Ovary (tissue), 9 donors: Measurements from ENCODE around the gene IL15. TPM values are rescaled to one million over a fixed set of nuclear protein-coding genes. Genes with fewer than 3 reads are reported as not detected.

ENCODE experiments used
- DNase-seq, 5 donors: peaks; one replicate each; pipeline ENCODE4 v3.0.0-alpha.2; 2019 to 2020
- H3K27ac ChIP-seq, 2 donors: fragments of 200-600 bp; one replicate each; pipeline versions ENCODE4 v1.5.1 to v1.8.0; 2019 to 2022
- H3K27me3 ChIP-seq: fragments of 200-600 bp; one replicate; pipeline ENCODE4 v1.8.0; 2022
- H3K36me3 ChIP-seq: fragments of 200-600 bp; sonication (generic); one replicate; pipeline ENCODE4 v1.5.1; 2019
- H3K4me1 ChIP-seq: one replicate; pipeline ENCODE4 v1.8.1; 2013; ENCODE audit warnings: mild to moderate bottlenecking, moderate library complexity; ENCODE audit not compliant: insufficient read depth
- H3K4me3 ChIP-seq: fragments of 200-600 bp; sonication (generic); one replicate; pipeline ENCODE4 v1.5.1; 2017
- H3K9me3 ChIP-seq, 2 donors: fragments of 200-600 bp in 1 of 2; sonication (generic) in 1 of 2; one replicate each; pipeline versions ENCODE4 v1.5.1 to v1.8.1; 2013 to 2019; ENCODE audit warnings: mild to moderate bottlenecking in 1 of 2, moderate library complexity in 1 of 2
- EP300 ChIP-seq: sonication (generic); formaldehyde crosslinking; IDR thresholded peaks from one replicate; pipeline ENCODE4 v1.6.1; 2017; ENCODE audit warnings: antibody characterized with exemption
- POLR2A ChIP-seq: fragments of 450-650 bp; IDR thresholded peaks from one replicate; pipeline ENCODE4 v1.6.1; 2017; ENCODE audit warnings: antibody characterized with exemption, mild to moderate bottlenecking, moderate library complexity
- WGBS, 3 donors: extraction: QIAGEN DNeasy Blood & Tissue Kit in 1 of 3; methylation state at CpG; one replicate each; pipeline versions ENCODE4 v1.1.5 to v1.1.7; 2013 to 2017; 5-methylcytosine and 5-hydroxymethylcytosine counted together
- intact Hi-C, 4 donors: fragments of 100-400 bp; cut with DNase I; formaldehyde crosslinking; loops; one replicate each; pipeline versions ENCODE4 v1.11.0 to v1.15.1; 2022 to 2023
- polyA plus RNA-seq, 2 donors: library from polyadenylated mRNA; stranded (reverse); fragments of 200-250 nt in 1 of 2; fragments of 350-450 nt in 1 of 2; fragmentation: Illumina TruSeq in 1 of 2; extraction: RNeasy Lipid Tissue Mini Kit (QIAGEN cat#74804) in 1 of 2; gene quantifications; one replicate each; pipeline ENCODE4 v1.2.3, GENCODE V29; 2013 to 2014
- total RNA-seq, 7 donors: library from RNA; depleted of rRNA in 2 of 7; stranded (reverse); fragments of >200 nt in 2 of 7; fragmentation: NEBNext Ultra II Directional in 3 of 7; extraction: Animal tissue kit (Norgen Biotek cat#: 25700) in 3 of 7; gene quantifications; one replicate each; pipeline versions ENCODE4 v1.1.0 to v1.2.4, GENCODE V29; 2016 to 2023
- TF ChIP-seq, protein P1 (sequence below), 3 donors: fragments of 450-650 bp in 2 of 3; fragments of 200-600 bp in 1 of 3; IDR thresholded peaks; one replicate each; pipeline versions ENCODE4 v1.5.1 to v1.8.0; 2016 to 2022; ENCODE audit warnings: antibody characterized with exemption in 3 of 3, mild to moderate bottlenecking in 1 of 3
- donor health status: DM: no; HTN: no; CAD: no; lungs with moderate emphysema.
- donor health status: DM: no; HTN: no; CAD: no.
- donor health status: Bipolar disorder and iron deficiency.
- donor health status: DM: yes; HTN: yes; CAD: no.
- donor health status: DM: no; HTN: no; CAD: no.
- donor health status: DM: yes; HTN: yes; CAD: no.

Gene IL15
- total and polyA plus RNA-seq, 9 donors = 0.73 to 12.9 (median 1.1) TPM

DNA sequence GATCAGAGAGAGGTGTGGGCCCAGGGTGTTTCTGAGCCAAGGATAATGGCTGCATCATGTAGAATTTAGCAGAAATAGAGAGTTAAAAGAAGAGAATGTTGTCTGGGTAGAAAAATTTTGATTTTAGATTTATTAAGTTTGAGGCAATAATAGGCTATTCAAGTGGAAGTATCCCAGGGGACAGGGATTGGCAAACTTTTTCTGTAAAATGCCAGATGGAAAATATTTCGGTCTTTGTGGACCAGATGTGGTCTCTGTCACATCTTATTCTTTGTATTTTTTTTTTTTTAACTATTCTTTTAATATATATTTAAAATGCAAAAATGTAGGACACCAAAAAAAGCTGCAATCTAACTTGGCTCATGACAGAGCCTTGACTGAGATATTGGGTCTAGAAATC is 33.1 kb downstream of the IL15 start:
- Histone ChIP-seq H3K27ac (no peak overlapping the region), H3K9me3 (no peaks in the 10 kb centered on the region), H3K4me3 (no peak overlapping the region), H3K36me3 (no peaks in the 10 kb centered on the region), H3K4me1 (no peaks in the 10 kb centered on the region), H3K27me3 (no peaks in the 10 kb centered on the region)
- TF ChIP-seq, protein P1, sequence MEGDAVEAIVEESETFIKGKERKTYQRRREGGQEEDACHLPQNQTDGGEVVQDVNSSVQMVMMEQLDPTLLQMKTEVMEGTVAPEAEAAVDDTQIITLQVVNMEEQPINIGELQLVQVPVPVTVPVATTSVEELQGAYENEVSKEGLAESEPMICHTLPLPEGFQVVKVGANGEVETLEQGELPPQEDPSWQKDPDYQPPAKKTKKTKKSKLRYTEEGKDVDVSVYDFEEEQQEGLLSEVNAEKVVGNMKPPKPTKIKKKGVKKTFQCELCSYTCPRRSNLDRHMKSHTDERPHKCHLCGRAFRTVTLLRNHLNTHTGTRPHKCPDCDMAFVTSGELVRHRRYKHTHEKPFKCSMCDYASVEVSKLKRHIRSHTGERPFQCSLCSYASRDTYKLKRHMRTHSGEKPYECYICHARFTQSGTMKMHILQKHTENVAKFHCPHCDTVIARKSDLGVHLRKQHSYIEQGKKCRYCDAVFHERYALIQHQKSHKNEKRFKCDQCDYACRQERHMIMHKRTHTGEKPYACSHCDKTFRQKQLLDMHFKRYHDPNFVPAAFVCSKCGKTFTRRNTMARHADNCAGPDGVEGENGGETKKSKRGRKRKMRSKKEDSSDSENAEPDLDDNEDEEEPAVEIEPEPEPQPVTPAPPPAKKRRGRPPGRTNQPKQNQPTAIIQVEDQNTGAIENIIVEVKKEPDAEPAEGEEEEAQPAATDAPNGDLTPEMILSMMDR (IDR thresholded peaks at IDR 0.05) = no peak
- TF ChIP-seq POLR2A (no peak), EP300 (no peak)
- no peak for DNase-seq
- intact Hi-C loops = no loop called here
- WGBS, 3 donors = 80 to 93% (median 89%) methylated on average over 1 of the region's 1 CpG

DNA sequence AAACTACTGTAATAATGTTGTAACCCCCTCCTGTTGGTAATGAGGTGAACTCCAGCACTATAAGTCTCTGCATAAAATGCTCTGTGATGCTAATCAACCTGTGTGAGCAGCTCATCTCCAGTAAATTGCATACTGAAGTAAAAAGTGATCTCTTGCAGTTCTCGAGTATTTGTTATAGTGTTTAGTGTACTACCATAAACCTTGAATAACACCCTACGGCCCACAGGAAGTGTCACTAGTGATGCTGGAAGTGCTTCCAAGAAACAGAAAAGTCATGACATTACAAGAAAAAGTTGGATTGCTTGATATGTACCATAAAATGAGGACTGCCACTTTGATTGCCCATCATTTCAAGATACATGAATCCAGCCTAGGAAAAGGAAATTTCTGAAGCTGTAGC is 39.0 kb downstream of the IL15 start:
- H3K27ac ChIP-seq = no peak overlapping the region
- no peaks in the 10 kb centered on the region for H3K9me3 ChIP-seq

DNA sequence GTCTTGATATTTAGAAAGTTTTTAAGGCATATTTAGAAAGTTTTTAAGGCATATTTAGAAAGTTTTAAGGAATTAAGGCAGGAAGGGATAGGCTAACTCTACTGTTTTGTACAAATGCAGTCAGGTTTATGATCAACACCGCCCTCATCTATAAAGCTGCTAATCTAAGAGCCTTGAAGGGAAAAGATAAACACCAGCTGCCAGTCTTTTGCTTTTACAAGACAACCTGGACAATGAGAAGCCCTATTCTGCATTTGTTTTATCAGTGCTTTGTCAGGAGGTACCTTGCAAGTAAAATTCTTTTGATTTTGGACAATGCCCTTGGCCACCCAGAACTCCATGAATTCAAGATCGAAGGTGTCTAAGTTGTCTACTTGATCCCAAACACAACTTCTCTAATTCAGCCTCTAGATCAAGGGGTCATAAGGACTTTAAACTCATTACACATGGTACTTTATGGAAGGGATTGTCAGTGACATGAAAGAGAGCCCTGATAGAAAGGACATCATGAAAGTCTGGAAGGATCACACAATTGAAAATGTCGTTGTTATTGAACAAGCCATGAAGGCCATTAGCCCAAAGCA is 39.8 kb downstream of the IL15 start:
- Histone ChIP-seq H3K9me3 (no peaks in the 10 kb centered on the region), H3K27me3 (no peaks in the 10 kb centered on the region), H3K36me3 (no peaks in the 10 kb centered on the region), H3K27ac (no peak overlapping the region), H3K4me3 (no peak overlapping the region), H3K4me1 (no peaks in the 10 kb centered on the region)
- 30 to 52% (median 36%) methylated on average over 3 of the region's 3 CpGs for WGBS, 3 donors
- intact Hi-C loops = no loop called here
- no peak for TF ChIP-seq POLR2A
- no peak for TF ChIP-seq EP300
- TF ChIP-seq, protein P1 (IDR thresholded peaks at IDR 0.05) = no peak
- DNase-seq = no peak

More for the DNA sequence above, 39.0 kb downstream of the IL15 start:
- DNase-seq = no peak
- H3K27me3 ChIP-seq = no peaks in the 10 kb centered on the region
- H3K4me3 ChIP-seq = no peak overlapping the region
- TF ChIP-seq, protein P1 (IDR thresholded peaks at IDR 0.05) = no peak
- TF ChIP-seq POLR2A = no peak
- TF ChIP-seq EP300 = no peak
- intact Hi-C loops = no loop called here
- no peaks in the 10 kb centered on the region for H3K36me3 ChIP-seq
- WGBS, 3 donors = 65 to 75% (median 68%) methylated on average over 2 of the region's 2 CpGs
- no peaks in the 10 kb centered on the region for H3K4me1 ChIP-seq

DNA sequence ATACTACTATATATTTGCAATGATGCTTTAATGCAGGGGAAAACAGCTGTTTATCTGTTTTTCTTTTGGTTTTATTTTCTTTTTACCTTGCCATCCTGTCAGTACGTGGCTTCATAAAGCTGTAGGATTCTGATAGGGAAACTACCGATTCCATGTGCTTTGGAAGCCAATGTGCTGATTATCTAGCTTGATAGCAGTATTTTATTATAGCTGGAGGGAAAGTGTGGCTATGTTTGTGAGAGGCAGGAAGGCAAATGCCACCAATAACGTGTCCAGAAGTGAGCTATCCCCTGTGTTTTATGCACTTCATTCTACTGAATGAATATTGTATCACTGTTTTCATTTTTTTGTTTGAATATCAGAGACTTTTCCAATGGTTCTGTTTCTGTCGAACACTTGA is 43.7 kb downstream of the IL15 start:
- intact Hi-C loops = no loop called here
- Histone ChIP-seq H3K9me3 (no peaks in the 10 kb centered on the region), H3K27me3 (no peaks in the 10 kb centered on the region), H3K27ac (no peak overlapping the region), H3K4me1 (no peaks in the 10 kb centered on the region), H3K4me3 (no peak overlapping the region), H3K36me3 (no peaks in the 10 kb centered on the region)
- TF ChIP-seq POLR2A (no peak), EP300 (no peak)
- TF ChIP-seq, protein P1 (IDR thresholded peaks at IDR 0.05) = no peak
- no peak for DNase-seq
- WGBS, 3 donors = 52 to 60% (median 57%) methylated on average over 4 of the region's 4 CpGs
